Neural progenitor cell (in vitro differentiated cells): ENCODE results near the gene ADGRF1. TPM values are rescaled to one million over a fixed set of nuclear protein-coding genes. Genes with fewer than 3 reads are reported as not detected.
A peak's percentile ranks its signal among the peaks of the same experiment; 100 is the strongest.

Source experiments
- DNase-seq: peaks from one replicate; pipeline ENCODE4 v3.0.0-alpha.2; 2016; ENCODE audit warnings: low spot score
- H2AFZ ChIP-seq: fragments of 200-600 bp; sonication (generic); replicated peaks from 2 replicates; pipeline ENCODE4 v1.6.1; 2016; ENCODE audit warnings: antibody characterized with exemption
- H3F3A ChIP-seq: fragments of 200-600 bp; sonication (generic); 2 replicates; pipeline ENCODE4 v1.6.1; 2016; ENCODE audit warnings: antibody characterized with exemption, low read depth
- H3K27ac ChIP-seq: fragments of 200-600 bp; sonication (generic); 2 replicates; pipeline ENCODE4 v1.5.1; 2016; ENCODE audit warnings: mild to moderate bottlenecking
- H3K27me3 ChIP-seq: fragments of 200-600 bp; sonication (generic); 2 replicates; pipeline ENCODE4 v1.6.1; 2016; ENCODE audit warnings: mild to moderate bottlenecking, moderate library complexity
- H3K36me3 ChIP-seq: fragments of 200-600 bp; sonication (generic); 2 replicates; pipeline ENCODE4 v1.5.1; 2016
- H3K4me1 ChIP-seq: fragments of 200-600 bp; sonication (generic); 2 replicates; pipeline ENCODE4 v1.6.1; 2016; ENCODE audit warnings: mixed run types
- H3K4me2 ChIP-seq: fragments of 200-600 bp; sonication (generic); 2 replicates; pipeline ENCODE4 v1.6.1; 2016
- H3K4me3 ChIP-seq: fragments of 200-600 bp; sonication (generic); 2 replicates; pipeline ENCODE4 v1.5.1; 2016
- H3K79me2 ChIP-seq: fragments of 200-600 bp; sonication (generic); 2 replicates; pipeline ENCODE4 v1.6.1; 2016; ENCODE audit warnings: low read depth
- H3K9ac ChIP-seq: fragments of 200-600 bp; sonication (generic); 2 replicates; pipeline ENCODE4 v1.6.1; 2016
- H3K9me3 ChIP-seq: fragments of 200-600 bp; sonication (generic); 2 replicates; pipeline ENCODE4 v1.5.1; 2016; ENCODE audit warnings: low read depth
- H4K20me1 ChIP-seq: fragments of 200-600 bp; sonication (generic); 2 replicates; pipeline ENCODE4 v1.6.1; 2016; ENCODE audit warnings: low read depth
- H3K27ac Mint-ChIP-seq: 3 replicates; pipeline ENCODE4 v1.8.0; 2021; ENCODE audit warnings: mixed read lengths
- H3K27me3 Mint-ChIP-seq: 2 replicates; pipeline ENCODE4 v1.8.0; 2022; ENCODE audit warnings: low read depth, mild to moderate bottlenecking, inconsistent platforms, moderate library complexity, mixed read lengths; ENCODE audit not compliant: insufficient read depth
- H3K36me3 Mint-ChIP-seq: 3 replicates; pipeline ENCODE4 v1.8.0; 2021; ENCODE audit warnings: mixed read lengths
- H3K4me1 Mint-ChIP-seq: 3 replicates; pipeline ENCODE4 v1.8.0; 2021; ENCODE audit warnings: mixed read lengths
- H3K4me3 Mint-ChIP-seq: 3 replicates; pipeline ENCODE4 v1.8.0; 2021; ENCODE audit warnings: mild to moderate bottlenecking, moderate library complexity, mixed read lengths
- H3K9me3 Mint-ChIP-seq: 3 replicates; pipeline ENCODE4 v1.8.0; 2020; ENCODE audit warnings: mixed read lengths
- EZH2 ChIP-seq: fragments of 200-600 bp; sonication (generic); IDR thresholded peaks from 2 replicates; pipeline ENCODE4 v1.6.1; 2017; ENCODE audit warnings: antibody characterized with exemption, mild to moderate bottlenecking, moderate library complexity
- EZH2phosphoT487 ChIP-seq: fragments of 200-600 bp; sonication (generic); IDR thresholded peaks from 2 replicates; pipeline ENCODE4 v1.6.1; 2017; ENCODE audit warnings: antibody characterized with exemption
- total RNA-seq: library from RNA; depleted of rRNA; stranded (reverse); fragments of >200 nt; gene quantifications from 2 replicates; pipeline ENCODE4 v1.2.3, GENCODE V29; 2015; ENCODE audit warnings: low replicate concordance
- TF ChIP-seq, protein P1 (sequence below): fragments of 200-600 bp; sonication (generic); IDR thresholded peaks from 2 replicates; pipeline ENCODE4 v1.5.1; 2017; ENCODE audit warnings: antibody characterized with exemption, mild to moderate bottlenecking

The ADGRF1 gene
- total RNA-seq, 1 donor from 2014 or later = not detected

DNA sequence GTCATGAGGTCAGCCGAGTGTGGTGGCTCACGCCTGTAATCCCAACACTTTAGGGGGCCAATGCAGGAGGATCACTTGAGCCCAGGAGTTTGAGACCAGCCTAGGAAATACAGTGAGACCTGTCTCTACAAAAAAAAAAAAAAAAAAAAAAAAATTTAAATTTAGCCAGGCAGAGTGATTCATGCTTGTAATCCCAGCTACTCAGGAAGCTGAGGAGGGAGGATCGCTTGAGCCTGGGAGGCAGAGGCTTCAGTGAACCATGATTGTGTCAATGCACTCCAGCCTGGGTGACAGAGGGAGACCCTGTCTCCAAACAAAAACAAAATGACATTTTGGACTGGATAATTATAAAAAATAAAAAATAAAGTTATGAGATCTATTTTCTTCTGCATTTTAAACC is 56.2 kb downstream of the ADGRF1 start:
- Histone ChIP-seq H3K9me3 (no peaks in the 10 kb centered on the region), H3K79me2 (no peaks in the 10 kb centered on the region), H3K27ac (no peak overlapping the region), H3K9ac (no peak overlapping the region), H3K4me1 (no peaks in the 10 kb centered on the region), H2AFZ (no peak overlapping the region), H3K4me2 (no peak overlapping the region), H4K20me1 (no peaks in the 10 kb centered on the region), H3F3A (no peaks in the 10 kb centered on the region), H3K4me3 (no peak overlapping the region), H3K27me3 (no peaks in the 10 kb centered on the region), H3K36me3 (no peaks in the 10 kb centered on the region)
- DNase-seq = no peak
- Mint-ChIP-seq H3K36me3 (no peaks in the 10 kb centered on the region), H3K27ac (no peak overlapping the region), H3K9me3 (no peaks in the 10 kb centered on the region), H3K27me3 (no peaks in the 10 kb centered on the region), H3K4me1 (no peaks in the 10 kb centered on the region), H3K4me3 (no peak overlapping the region)
- TF ChIP-seq EZH2phosphoT487 = no peak
- TF ChIP-seq, protein P1, sequence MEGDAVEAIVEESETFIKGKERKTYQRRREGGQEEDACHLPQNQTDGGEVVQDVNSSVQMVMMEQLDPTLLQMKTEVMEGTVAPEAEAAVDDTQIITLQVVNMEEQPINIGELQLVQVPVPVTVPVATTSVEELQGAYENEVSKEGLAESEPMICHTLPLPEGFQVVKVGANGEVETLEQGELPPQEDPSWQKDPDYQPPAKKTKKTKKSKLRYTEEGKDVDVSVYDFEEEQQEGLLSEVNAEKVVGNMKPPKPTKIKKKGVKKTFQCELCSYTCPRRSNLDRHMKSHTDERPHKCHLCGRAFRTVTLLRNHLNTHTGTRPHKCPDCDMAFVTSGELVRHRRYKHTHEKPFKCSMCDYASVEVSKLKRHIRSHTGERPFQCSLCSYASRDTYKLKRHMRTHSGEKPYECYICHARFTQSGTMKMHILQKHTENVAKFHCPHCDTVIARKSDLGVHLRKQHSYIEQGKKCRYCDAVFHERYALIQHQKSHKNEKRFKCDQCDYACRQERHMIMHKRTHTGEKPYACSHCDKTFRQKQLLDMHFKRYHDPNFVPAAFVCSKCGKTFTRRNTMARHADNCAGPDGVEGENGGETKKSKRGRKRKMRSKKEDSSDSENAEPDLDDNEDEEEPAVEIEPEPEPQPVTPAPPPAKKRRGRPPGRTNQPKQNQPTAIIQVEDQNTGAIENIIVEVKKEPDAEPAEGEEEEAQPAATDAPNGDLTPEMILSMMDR = no peak
- TF ChIP-seq EZH2 = no peak

DNA sequence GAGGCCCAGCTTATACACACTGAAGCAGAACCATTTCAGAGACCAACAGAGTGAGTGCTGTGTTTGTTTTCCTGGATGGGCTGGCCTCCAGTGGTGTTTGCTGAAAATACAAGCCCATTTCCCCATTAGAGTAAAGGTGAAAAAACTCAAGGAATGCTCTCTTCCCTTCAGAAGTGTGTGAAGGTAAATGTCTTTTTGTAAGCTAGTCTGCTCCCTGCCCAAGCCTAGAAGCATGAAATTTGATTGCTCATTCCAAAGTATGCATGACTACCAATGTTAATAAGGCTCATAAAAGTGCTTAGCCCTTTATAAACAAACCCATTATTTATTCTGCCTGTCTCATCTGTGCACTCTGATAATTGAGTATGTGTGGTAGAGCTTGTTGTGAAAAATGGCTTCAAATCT is 59.1 kb downstream of the ADGRF1 start:
- DNase-seq = peak; percentile 5
- TF ChIP-seq, protein P1 = peak; percentile 9
- no peak for TF ChIP-seq EZH2
- no peak for TF ChIP-seq EZH2phosphoT487

DNA sequence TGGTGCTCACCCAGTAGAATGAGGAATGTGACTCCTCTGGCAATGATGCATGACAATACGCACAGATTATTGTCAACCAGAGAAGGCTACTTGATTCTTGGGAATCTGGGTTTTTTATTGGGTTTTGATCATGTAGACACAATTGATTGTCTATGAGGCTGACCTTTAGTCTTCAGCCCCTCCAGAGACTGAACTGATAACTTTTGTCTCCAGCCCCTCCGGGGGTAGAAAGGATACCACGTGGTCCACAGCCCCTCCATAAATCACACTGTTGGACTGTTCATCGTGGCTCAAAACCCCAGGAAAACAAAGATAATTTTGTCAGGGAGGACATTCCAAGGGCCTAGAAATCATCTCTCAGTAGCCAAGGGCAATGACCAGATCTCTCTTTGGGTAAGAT is 62.9 kb downstream of the ADGRF1 start:
- no peaks in the 10 kb centered on the region for H3K4me1 ChIP-seq
- Mint-ChIP-seq H3K36me3 (no peaks in the 10 kb centered on the region), H3K4me1 (no peaks in the 10 kb centered on the region), H3K27me3 (peaks cover 2% of the 10 kb centered on the region), H3K4me3 (no peak overlapping the region), H3K9me3 (no peaks in the 10 kb centered on the region), H3K27ac (no peak overlapping the region)
- DNase-seq = no peak
- TF ChIP-seq, protein P1 = no peak
- no peak for TF ChIP-seq EZH2
- TF ChIP-seq EZH2phosphoT487 = no peak
- no peaks in the 10 kb centered on the region for H4K20me1 ChIP-seq
- no peak overlapping the region for H3K4me2 ChIP-seq
- no peaks in the 10 kb centered on the region for H3F3A ChIP-seq
- no peaks in the 10 kb centered on the region for H3K36me3 ChIP-seq
- no peak overlapping the region for H3K27ac ChIP-seq
- no peaks in the 10 kb centered on the region for H3K79me2 ChIP-seq
- H3K9me3 ChIP-seq = no peaks in the 10 kb centered on the region
- H3K4me3 ChIP-seq = no peak overlapping the region
- H2AFZ ChIP-seq = no peak overlapping the region
- H3K9ac ChIP-seq = no peak overlapping the region
- H3K27me3 ChIP-seq = no peaks in the 10 kb centered on the region

More for the DNA sequence above, 59.1 kb downstream of the ADGRF1 start:
- Histone ChIP-seq H4K20me1 (no peaks in the 10 kb centered on the region), H3K27ac (no peak overlapping the region), H3K27me3 (no peaks in the 10 kb centered on the region), H2AFZ (no peak overlapping the region), H3K9ac (no peak overlapping the region), H3K4me1 (no peaks in the 10 kb centered on the region), H3F3A (no peaks in the 10 kb centered on the region), H3K4me2 (no peak overlapping the region), H3K36me3 (no peaks in the 10 kb centered on the region), H3K79me2 (no peaks in the 10 kb centered on the region), H3K9me3 (no peaks in the 10 kb centered on the region), H3K4me3 (no peak overlapping the region)
- H3K4me3 Mint-ChIP-seq = no peak overlapping the region
- H3K36me3 Mint-ChIP-seq = no peaks in the 10 kb centered on the region
- peaks cover 2% of the 10 kb centered on the region for H3K27me3 Mint-ChIP-seq
- no peak overlapping the region for H3K27ac Mint-ChIP-seq
- no peaks in the 10 kb centered on the region for H3K9me3 Mint-ChIP-seq
- no peaks in the 10 kb centered on the region for H3K4me1 Mint-ChIP-seq
